SK-N-SH treated with all-trans-retinoic acid at 6 μM for 48 hours (cell line): ENCODE measurements around the gene DHRS3.
A peak's percentile ranks its signal among the peaks of the same experiment; 100 is the strongest.
"Not testable (repeated sequence)": the region's sequence is repeated elsewhere in the genome, so short reads cannot be mapped to it uniquely, and the experiment has no call there.

ENCODE experiments used
- ATAC-seq: fragments of 200-7000 bp; cut with Tn5 transposase; 3 replicates; pipeline ENCODE4 v1.9.1; 2020; ENCODE audit warnings: mild to moderate bottlenecking, moderate library complexity
- BACH2 ChIP-seq: fragments of 250-450 bp; sonication (Bioruptor Pico); IDR thresholded peaks from 2 replicates; pipeline ENCODE4 v1.9.0; 2021; ENCODE audit warnings: mild to moderate bottlenecking, borderline replicate concordance
- CSDC2 ChIP-seq: fragments of 250-450 bp; sonication (Bioruptor Pico); IDR thresholded peaks from 2 replicates; pipeline ENCODE4 v1.5.0; 2020; ENCODE audit warnings: mild to moderate bottlenecking, moderate library complexity
- ESRRG ChIP-seq: fragments of 250-450 bp; sonication (Bioruptor Pico); IDR thresholded peaks from 2 replicates; pipeline ENCODE4 v1.6.1; 2021; ENCODE audit warnings: mild to moderate bottlenecking
- GLIS3 ChIP-seq: fragments of 250-450 bp; sonication (Bioruptor Pico); IDR thresholded peaks from 2 replicates; pipeline ENCODE4 v1.5.0; 2020; ENCODE audit warnings: mild to moderate bottlenecking, moderate library complexity
- ISL1 ChIP-seq: fragments of 250-450 bp; sonication (Bioruptor Pico); IDR thresholded peaks from 2 replicates; pipeline ENCODE4 v2.1.2; 2022; ENCODE audit warnings: mild to moderate bottlenecking, moderate library complexity
- OSR1 ChIP-seq: fragments of 250-450 bp; sonication (Bioruptor Pico); IDR thresholded peaks from 2 replicates; pipeline ENCODE4 v1.8.0; 2022; ENCODE audit warnings: moderate library complexity, mild to moderate bottlenecking, inconsistent platforms
- RARB ChIP-seq: fragments of 250-450 bp; sonication (Bioruptor Pico); IDR thresholded peaks from 2 replicates; pipeline ENCODE4 v1.8.0; 2021; ENCODE audit warnings: mild to moderate bottlenecking, moderate library complexity
- SNAI2 ChIP-seq: fragments of 250-450 bp; sonication (Bioruptor Pico); IDR thresholded peaks from 2 replicates; pipeline ENCODE4 v1.5.0; 2020; ENCODE audit warnings: mild to moderate bottlenecking, moderate library complexity
- TCF4 ChIP-seq: fragments of 250-450 bp; sonication (Bioruptor Pico); IDR thresholded peaks from 2 replicates; pipeline ENCODE4 v1.8.0; 2021; ENCODE audit warnings: mild to moderate bottlenecking, moderate library complexity, borderline replicate concordance
- TOX ChIP-seq: fragments of 250-450 bp; sonication (Bioruptor Pico); IDR thresholded peaks from 2 replicates; pipeline ENCODE4 v1.8.0; 2021; ENCODE audit warnings: mild to moderate bottlenecking, moderate library complexity, borderline replicate concordance
- ZFP3 ChIP-seq: fragments of 250-450 bp; sonication (Bioruptor Pico); IDR thresholded peaks from 2 replicates; pipeline ENCODE4 v1.5.0; 2020; ENCODE audit warnings: mild to moderate bottlenecking, moderate library complexity
- ZNF565 ChIP-seq: fragments of 450-650 bp; formaldehyde crosslinking; conservative IDR thresholded peaks from 2 replicates; pipeline ENCODE4 v1.5.0; 2020; ENCODE audit warnings: low read depth, mild to moderate bottlenecking, moderate library complexity
- ZNF8 ChIP-seq: fragments of 450-650 bp; formaldehyde crosslinking; IDR thresholded peaks from 2 replicates; pipeline ENCODE4 v1.5.0; 2020; ENCODE audit warnings: mild to moderate bottlenecking, moderate library complexity
- TF ChIP-seq, protein P1 (sequence below): fragments of 250-450 bp; sonication (Bioruptor Pico); IDR thresholded peaks from 2 replicates; pipeline ENCODE4 v1.8.0; 2021; ENCODE audit warnings: low read depth, mild to moderate bottlenecking, moderate library complexity, borderline replicate concordance
- TF ChIP-seq, protein P2 (sequence below): fragments of 250-450 bp; sonication (Bioruptor Pico); IDR thresholded peaks from 2 replicates; pipeline ENCODE4 v1.8.0; 2020; ENCODE audit warnings: mild to moderate bottlenecking, moderate library complexity, borderline replicate concordance
- TF ChIP-seq, protein P3 (sequence below): fragments of 250-450 bp; sonication (Bioruptor Pico); IDR thresholded peaks from 2 replicates; pipeline ENCODE4 v1.5.0; 2020; ENCODE audit warnings: mild to moderate bottlenecking, moderate library complexity

Gene DHRS3

DNA sequence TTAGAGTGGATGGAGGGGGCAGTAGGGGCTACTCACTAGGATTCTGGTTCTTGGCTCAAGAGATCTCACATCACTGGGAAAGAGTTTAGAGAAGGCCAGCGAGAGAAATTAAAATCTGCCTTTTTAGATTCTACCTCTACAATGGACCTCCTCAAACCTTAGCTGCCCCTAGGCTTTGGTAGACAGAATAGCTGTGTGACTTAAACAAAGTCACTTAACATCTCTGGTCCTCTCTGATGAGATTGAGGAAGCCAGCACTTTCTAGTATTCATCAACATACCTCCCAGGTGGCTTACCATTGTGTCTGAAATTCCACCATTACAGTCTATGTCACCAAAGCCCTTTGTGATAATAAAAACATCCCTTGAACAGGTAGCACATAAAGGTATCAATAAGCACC is 44.5 kb upstream of the DHRS3 start (continued):
- TF ChIP-seq, protein P1, sequence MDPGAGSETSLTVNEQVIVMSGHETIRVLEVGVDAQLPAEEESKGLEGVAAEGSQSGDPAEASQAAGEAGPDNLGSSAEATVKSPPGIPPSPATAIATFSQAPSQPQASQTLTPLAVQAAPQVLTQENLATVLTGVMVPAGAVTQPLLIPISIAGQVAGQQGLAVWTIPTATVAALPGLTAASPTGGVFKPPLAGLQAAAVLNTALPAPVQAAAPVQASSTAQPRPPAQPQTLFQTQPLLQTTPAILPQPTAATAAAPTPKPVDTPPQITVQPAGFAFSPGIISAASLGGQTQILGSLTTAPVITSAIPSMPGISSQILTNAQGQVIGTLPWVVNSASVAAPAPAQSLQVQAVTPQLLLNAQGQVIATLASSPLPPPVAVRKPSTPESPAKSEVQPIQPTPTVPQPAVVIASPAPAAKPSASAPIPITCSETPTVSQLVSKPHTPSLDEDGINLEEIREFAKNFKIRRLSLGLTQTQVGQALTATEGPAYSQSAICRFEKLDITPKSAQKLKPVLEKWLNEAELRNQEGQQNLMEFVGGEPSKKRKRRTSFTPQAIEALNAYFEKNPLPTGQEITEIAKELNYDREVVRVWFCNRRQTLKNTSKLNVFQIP (CRISPR knock-in tag), result no peak
- TF ChIP-seq, protein P2, sequence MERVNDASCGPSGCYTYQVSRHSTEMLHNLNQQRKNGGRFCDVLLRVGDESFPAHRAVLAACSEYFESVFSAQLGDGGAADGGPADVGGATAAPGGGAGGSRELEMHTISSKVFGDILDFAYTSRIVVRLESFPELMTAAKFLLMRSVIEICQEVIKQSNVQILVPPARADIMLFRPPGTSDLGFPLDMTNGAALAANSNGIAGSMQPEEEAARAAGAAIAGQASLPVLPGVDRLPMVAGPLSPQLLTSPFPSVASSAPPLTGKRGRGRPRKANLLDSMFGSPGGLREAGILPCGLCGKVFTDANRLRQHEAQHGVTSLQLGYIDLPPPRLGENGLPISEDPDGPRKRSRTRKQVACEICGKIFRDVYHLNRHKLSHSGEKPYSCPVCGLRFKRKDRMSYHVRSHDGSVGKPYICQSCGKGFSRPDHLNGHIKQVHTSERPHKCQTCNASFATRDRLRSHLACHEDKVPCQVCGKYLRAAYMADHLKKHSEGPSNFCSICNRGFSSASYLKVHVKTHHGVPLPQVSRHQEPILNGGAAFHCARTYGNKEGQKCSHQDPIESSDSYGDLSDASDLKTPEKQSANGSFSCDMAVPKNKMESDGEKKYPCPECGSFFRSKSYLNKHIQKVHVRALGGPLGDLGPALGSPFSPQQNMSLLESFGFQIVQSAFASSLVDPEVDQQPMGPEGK (CRISPR knock-in tag), result no peak
- TF ChIP-seq ZFP3 (CRISPR knock-in tag) (no peak), BACH2 (CRISPR knock-in tag) (no peak)

DNA sequence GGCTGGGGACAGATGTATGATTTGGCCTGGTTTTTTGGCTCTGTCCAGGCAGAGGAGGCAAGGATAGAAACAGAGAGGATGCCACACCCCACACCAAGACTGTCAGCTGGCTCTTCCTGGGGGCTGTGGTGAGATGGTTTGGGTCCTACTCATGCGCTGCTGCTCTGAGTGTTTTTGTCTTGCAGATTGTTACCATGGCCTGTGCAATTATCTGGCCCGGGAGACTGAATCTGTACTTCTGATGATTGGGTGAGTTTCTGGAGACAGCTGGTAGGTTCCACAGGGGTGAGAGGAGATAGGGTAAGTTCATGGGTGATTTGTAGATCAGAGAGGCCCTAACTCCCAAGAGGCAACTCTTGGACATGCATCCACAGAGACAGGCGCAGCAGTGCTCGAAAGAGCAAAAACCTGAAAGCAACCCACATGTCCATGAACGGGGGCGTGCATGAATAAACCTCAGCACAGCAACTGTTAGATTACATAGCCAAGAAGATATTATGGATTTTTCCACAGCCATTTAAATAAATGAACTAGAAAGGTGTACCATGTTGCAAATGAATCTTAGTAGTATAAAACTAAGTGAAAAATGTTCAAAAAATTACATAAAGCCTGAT is 43.7 kb upstream of the DHRS3 start:
- TF ChIP-seq, protein P2 (CRISPR knock-in tag), result no peak
- TF ChIP-seq ISL1 (CRISPR knock-in tag), result no peak
- TF ChIP-seq RARB (CRISPR knock-in tag), result no peak
- no peak for TF ChIP-seq OSR1 (CRISPR knock-in tag)
- TF ChIP-seq TCF4, result no peak
- TF ChIP-seq ZNF565 (CRISPR knock-in tag), result no peak
- TF ChIP-seq ESRRG, result no peak
- no peak for TF ChIP-seq ZNF8 (CRISPR knock-in tag)
- TF ChIP-seq GLIS3 (CRISPR knock-in tag), result no peak
- no peak for TF ChIP-seq TOX (CRISPR knock-in tag)
- TF ChIP-seq SNAI2 (CRISPR knock-in tag), result no peak
- TF ChIP-seq, protein P3, sequence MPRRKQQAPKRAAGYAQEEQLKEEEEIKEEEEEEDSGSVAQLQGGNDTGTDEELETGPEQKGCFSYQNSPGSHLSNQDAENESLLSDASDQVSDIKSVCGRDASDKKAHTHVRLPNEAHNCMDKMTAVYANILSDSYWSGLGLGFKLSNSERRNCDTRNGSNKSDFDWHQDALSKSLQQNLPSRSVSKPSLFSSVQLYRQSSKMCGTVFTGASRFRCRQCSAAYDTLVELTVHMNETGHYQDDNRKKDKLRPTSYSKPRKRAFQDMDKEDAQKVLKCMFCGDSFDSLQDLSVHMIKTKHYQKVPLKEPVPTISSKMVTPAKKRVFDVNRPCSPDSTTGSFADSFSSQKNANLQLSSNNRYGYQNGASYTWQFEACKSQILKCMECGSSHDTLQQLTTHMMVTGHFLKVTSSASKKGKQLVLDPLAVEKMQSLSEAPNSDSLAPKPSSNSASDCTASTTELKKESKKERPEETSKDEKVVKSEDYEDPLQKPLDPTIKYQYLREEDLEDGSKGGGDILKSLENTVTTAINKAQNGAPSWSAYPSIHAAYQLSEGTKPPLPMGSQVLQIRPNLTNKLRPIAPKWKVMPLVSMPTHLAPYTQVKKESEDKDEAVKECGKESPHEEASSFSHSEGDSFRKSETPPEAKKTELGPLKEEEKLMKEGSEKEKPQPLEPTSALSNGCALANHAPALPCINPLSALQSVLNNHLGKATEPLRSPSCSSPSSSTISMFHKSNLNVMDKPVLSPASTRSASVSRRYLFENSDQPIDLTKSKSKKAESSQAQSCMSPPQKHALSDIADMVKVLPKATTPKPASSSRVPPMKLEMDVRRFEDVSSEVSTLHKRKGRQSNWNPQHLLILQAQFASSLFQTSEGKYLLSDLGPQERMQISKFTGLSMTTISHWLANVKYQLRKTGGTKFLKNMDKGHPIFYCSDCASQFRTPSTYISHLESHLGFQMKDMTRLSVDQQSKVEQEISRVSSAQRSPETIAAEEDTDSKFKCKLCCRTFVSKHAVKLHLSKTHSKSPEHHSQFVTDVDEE (CRISPR knock-in tag), result no peak
- TF ChIP-seq, protein P1 (CRISPR knock-in tag), result no peak
- TF ChIP-seq ZFP3 (CRISPR knock-in tag), result no peak
- TF ChIP-seq, all 23 proteins: peak for 0
- ATAC-seq, result no peak

DNA sequence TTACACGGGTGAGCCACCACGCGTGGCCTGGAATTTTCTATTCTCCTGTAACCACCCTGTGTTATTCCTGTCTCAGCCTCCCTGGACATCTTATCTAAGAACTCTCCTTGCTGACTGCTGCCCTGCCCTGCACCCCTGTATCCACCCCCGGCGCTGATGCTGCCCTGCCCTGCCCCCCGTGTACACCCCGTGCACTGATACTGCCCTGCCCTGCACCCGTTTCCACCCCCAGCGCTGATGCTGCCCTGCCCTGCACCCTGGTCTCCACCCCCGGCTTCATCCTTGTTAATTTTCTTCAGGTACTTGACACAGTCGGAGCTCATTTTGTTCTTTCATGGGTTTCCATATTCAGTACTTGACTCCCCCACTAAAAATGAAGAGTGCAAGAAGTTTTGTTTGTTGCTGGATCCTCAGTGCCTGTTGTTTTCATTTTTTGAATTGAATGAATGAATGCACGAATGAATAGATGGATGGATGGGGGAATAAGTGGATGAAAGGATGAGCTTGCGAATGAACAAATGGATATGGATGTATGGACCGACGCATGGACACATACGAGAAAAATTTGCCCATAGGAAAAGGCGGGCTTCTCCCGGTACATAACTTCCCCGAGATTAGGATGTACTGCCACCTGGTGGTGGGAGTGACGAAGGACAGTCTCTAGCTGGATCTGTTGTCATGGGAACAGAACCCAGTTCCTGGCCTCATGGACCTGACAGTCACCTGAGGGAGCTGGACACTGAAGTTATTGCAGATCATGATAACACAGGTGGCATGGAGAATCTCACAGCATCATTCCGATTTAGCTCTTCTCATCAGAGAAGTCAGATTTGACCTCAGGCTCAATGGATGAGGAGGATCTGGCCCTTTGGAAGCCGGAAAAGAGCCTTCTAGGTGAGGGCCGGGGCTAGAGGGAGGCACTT is 40.8 kb upstream of the DHRS3 start:
- ATAC-seq, result peak; percentile 96
- TF ChIP-seq CSDC2 (CRISPR knock-in tag), result 0 out of 2 replicates have a peak, but pooled peaks have one; percentile 14
- TF ChIP-seq SNAI2 (CRISPR knock-in tag), result no peak
- TF ChIP-seq ZFP3 (CRISPR knock-in tag), result no peak
- no peak for TF ChIP-seq BACH2 (CRISPR knock-in tag)
- TF ChIP-seq OSR1 (CRISPR knock-in tag), result no peak
- TF ChIP-seq GLIS3 (CRISPR knock-in tag), result no peak
- no peak for TF ChIP-seq ISL1 (CRISPR knock-in tag)

DNA sequence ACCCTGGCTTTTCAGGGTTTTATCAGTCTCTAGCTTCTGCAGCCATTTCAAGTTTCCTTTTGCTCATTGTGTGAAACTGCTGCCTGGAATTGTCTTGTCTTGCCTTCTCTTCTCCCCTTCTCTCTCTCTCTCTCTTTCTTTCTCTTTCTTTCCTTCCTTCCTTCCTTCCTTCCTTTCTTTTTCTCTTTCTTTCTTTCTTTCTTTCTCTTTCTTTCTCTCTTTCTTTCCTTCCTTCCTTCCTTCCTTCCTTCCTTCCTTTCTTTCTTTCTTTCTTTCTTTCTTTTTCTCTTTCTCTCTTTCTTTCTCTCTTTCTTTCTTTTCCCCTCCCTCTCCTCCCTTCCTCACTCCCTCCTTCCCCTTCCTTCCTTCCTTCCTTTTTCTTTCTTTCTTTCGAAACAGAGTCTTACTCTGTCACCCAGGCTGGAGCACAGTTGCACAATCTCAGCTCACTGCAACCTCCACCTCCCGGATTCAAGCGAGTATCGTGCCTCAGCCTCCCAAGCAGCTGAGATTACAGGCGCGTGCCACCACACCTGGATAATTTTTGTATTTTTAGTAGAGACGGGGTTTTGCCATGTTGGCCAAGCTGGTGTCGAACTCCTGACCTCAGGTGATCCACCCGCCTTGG is 40.0 kb upstream of the DHRS3 start:
- not testable (repeated sequence) for ATAC-seq
